Tibial nerve (tissue), 4 donors: ENCODE data around the gene FZD7. TPM values are rescaled to one million over a fixed set of nuclear protein-coding genes. Genes with fewer than 3 reads are reported as not detected.

Experiments used
- DNase-seq, 2 donors: peaks; one replicate each; pipeline ENCODE4 v3.0.0-alpha.2; 2019; ENCODE audit warnings: low spot score in 2 of 2
- H3K27ac ChIP-seq, 4 donors: fragments of 200-600 bp; sonication (generic) in 3 of 4; one replicate each; pipeline ENCODE4 v1.5.1; 2017 to 2019; ENCODE audit warnings: mild to moderate bottlenecking in 1 of 4
- H3K27me3 ChIP-seq, 2 donors: fragments of 200-600 bp; sonication (generic) in 1 of 2; one replicate each; pipeline versions ENCODE4 v1.5.1 to v1.6.0; 2017 to 2019
- H3K36me3 ChIP-seq, 3 donors: fragments of 200-600 bp; sonication (generic); one replicate each; pipeline ENCODE4 v1.5.1; 2018 to 2019
- H3K4me1 ChIP-seq, 4 donors: fragments of 200-600 bp; sonication (generic) in 3 of 4; one replicate each; pipeline ENCODE4 v1.5.1; 2017 to 2019
- H3K4me3 ChIP-seq, 4 donors: fragments of 200-600 bp; sonication (generic) in 3 of 4; one replicate each; pipeline ENCODE4 v1.5.1; 2017 to 2019; ENCODE audit warnings: mild to moderate bottlenecking in 1 of 4, moderate library complexity in 1 of 4
- H3K9me3 ChIP-seq, 4 donors: fragments of 200-600 bp; sonication (generic) in 3 of 4; one replicate each; pipeline ENCODE4 v1.5.1; 2017 to 2019
- EP300 ChIP-seq, 2 donors: sonication (generic); formaldehyde crosslinking; IDR thresholded peaks; one replicate each; pipeline ENCODE4 v1.6.1; 2017; ENCODE audit warnings: antibody characterized with exemption in 2 of 2, mild to moderate bottlenecking in 1 of 2
- POLR2A ChIP-seq, 2 donors: fragments of 450-650 bp; IDR thresholded peaks; one replicate each; pipeline ENCODE4 v1.6.1; 2017; ENCODE audit warnings: antibody characterized with exemption in 2 of 2, mild to moderate bottlenecking in 2 of 2, moderate library complexity in 2 of 2
- WGBS, 2 donors: methylation state at CpG; one replicate each; pipeline ENCODE4 v1.1.5; 2018; 5-methylcytosine and 5-hydroxymethylcytosine counted together
- total RNA-seq, 4 donors: library from RNA; depleted of rRNA; stranded (reverse); fragments of >200 nt; gene quantifications; one replicate each; pipeline ENCODE4 v1.1.0, GENCODE V29; 2016
- TF ChIP-seq, protein P1 (sequence below), 5 experiments: fragments of 200-600 bp in 3 of 5; fragments of 450-650 bp in 2 of 5; sonication (generic) in 3 of 5; IDR thresholded peaks; one replicate each; pipeline ENCODE4 v1.5.1; 2016 to 2019; ENCODE audit warnings: antibody characterized with exemption in 5 of 5, mild to moderate bottlenecking in 3 of 5, moderate library complexity in 2 of 5

The FZD7 gene
- total RNA-seq, 4 donors from 2014 or later, result 7.2 to 14.2 (median 11.1) TPM

DNA sequence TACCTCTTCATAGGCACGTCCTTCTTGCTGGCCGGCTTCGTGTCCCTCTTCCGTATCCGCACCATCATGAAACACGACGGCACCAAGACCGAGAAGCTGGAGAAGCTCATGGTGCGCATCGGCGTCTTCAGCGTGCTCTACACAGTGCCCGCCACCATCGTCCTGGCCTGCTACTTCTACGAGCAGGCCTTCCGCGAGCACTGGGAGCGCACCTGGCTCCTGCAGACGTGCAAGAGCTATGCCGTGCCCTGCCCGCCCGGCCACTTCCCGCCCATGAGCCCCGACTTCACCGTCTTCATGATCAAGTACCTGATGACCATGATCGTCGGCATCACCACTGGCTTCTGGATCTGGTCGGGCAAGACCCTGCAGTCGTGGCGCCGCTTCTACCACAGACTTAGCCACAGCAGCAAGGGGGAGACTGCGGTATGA is 2.3 kb downstream of the FZD7 start:
- H3K27me3 ChIP-seq, result peaks cover 0 to 4% of the 10 kb centered on the region in 2 donors
- peak overlapping the region in 1 of 4 donors; percentile 18 for H3K27ac ChIP-seq
- H3K4me1 ChIP-seq, result peaks cover 0 to 70% (median 21%) of the 10 kb centered on the region in 4 donors
- WGBS, 2 donors, result 75 to 77% methylated on average over 32 of the region's 32 CpGs
- peaks cover 0 to 4% (median 0%) of the 10 kb centered on the region in 3 donors for H3K36me3 ChIP-seq
- DNase-seq, result no peak
- H3K4me3 ChIP-seq, result peak overlapping the region in 3 of 4 donors; percentile 64 to 88 (median 75)
- TF ChIP-seq, protein P1, sequence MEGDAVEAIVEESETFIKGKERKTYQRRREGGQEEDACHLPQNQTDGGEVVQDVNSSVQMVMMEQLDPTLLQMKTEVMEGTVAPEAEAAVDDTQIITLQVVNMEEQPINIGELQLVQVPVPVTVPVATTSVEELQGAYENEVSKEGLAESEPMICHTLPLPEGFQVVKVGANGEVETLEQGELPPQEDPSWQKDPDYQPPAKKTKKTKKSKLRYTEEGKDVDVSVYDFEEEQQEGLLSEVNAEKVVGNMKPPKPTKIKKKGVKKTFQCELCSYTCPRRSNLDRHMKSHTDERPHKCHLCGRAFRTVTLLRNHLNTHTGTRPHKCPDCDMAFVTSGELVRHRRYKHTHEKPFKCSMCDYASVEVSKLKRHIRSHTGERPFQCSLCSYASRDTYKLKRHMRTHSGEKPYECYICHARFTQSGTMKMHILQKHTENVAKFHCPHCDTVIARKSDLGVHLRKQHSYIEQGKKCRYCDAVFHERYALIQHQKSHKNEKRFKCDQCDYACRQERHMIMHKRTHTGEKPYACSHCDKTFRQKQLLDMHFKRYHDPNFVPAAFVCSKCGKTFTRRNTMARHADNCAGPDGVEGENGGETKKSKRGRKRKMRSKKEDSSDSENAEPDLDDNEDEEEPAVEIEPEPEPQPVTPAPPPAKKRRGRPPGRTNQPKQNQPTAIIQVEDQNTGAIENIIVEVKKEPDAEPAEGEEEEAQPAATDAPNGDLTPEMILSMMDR (IDR thresholded peaks at IDR 0.05), result no peak
- TF ChIP-seq POLR2A (IDR thresholded peaks at IDR 0.05) (no peak), EP300 (IDR thresholded peaks at IDR 0.05) (no peak)
- no peaks in the 10 kb centered on the region for H3K9me3 ChIP-seq

DNA sequence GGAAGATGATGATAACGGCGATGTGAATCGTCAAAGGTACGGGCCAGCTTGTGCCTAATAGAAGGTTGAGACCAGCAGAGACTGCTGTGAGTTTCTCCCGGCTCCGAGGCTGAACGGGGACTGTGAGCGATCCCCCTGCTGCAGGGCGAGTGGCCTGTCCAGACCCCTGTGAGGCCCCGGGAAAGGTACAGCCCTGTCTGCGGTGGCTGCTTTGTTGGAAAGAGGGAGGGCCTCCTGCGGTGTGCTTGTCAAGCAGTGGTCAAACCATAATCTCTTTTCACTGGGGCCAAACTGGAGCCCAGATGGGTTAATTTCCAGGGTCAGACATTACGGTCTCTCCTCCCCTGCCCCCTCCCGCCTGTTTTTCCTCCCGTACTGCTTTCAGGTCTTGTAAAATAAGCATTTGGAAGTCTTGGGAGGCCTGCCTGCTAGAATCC is 3.0 kb downstream of the FZD7 start:
- no peaks in the 10 kb centered on the region for H3K9me3 ChIP-seq
- DNase-seq, result no peak
- H3K4me3 ChIP-seq, result peak overlapping the region; percentile 8 to 88 (median 42)
- WGBS, 2 donors, result 33 to 34% methylated on average over 15 of the region's 15 CpGs
- peak overlapping the region in 2 of 4 donors; percentile 18 to 70 for H3K27ac ChIP-seq
- H3K27me3 ChIP-seq, result peaks cover 0 to 4% of the 10 kb centered on the region in 2 donors
- no peak for TF ChIP-seq POLR2A (IDR thresholded peaks at IDR 0.05)
- TF ChIP-seq EP300 (IDR thresholded peaks at IDR 0.05), result no peak
- TF ChIP-seq, protein P1 (IDR thresholded peaks at IDR 0.05), result no peak
- H3K4me1 ChIP-seq, result peaks cover 0 to 63% (median 20%) of the 10 kb centered on the region in 4 donors
- H3K36me3 ChIP-seq, result peaks cover 0 to 4% (median 0%) of the 10 kb centered on the region in 3 donors

GRCh38 chr2:202037086-202037485 is 3.4 kb downstream of the FZD7 start:
- WGBS, 2 donors, result 30 to 37% methylated on average over 7 of the region's 7 CpGs
- Histone ChIP-seq H3K27ac (peak overlapping the region in 2 of 4 donors; percentile 18 to 70), H3K9me3 (no peaks in the 10 kb centered on the region), H3K4me3 (peak overlapping the region; percentile 8 to 88 (median 42)), H3K27me3 (peaks cover 0 to 4% of the 10 kb centered on the region in 2 donors), H3K36me3 (peaks cover 0 to 4% (median 0%) of the 10 kb centered on the region in 3 donors), H3K4me1 (peaks cover 0 to 59% (median 19%) of the 10 kb centered on the region in 4 donors)
- TF ChIP-seq POLR2A (IDR thresholded peaks at IDR 0.05) (no peak), EP300 (IDR thresholded peaks at IDR 0.05) (no peak)
- TF ChIP-seq, protein P1 (IDR thresholded peaks at IDR 0.05), result no peak
- DNase-seq, result no peak

DNA sequence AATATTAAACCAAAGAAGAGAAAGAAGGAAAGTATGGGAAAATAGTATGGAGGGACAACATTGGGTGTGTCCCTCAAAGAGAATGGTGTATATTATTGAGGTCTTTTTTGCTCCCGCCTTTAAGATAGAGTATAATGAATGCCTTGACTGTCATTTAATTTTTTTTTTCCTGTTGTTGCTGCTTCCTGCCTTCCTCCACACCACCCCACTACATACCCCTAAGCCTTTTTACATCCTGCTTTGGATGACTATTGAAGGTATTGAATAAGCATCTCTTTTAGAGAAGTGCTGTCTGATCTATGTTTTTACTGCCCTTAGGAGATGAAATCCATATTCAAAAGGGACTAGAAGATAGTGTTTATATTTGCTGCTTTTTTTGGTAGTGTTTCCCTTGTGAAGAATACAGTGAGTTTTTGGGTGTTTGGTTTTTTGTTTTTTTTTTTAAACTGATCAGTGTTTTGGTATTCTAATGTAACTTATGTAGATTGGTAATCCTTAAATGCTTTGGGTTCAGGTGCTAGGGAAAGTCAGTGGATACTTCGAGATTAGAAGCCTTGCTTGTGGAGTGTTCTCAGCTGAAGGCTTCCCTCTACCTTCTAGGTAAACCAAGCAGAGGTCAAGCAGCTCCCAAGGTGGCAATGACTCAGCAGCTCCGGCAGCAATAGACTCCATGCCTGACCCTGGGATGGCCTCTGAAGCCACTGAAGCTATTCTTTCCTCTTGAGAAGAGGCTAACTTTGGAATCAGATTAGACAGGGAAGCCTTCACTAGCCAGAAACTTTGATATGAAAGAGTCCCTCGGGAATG is 5.0 kb downstream of the FZD7 start:
- Histone ChIP-seq H3K4me3 (no peak overlapping the region), H3K27me3 (peaks cover 0 to 4% of the 10 kb centered on the region in 2 donors), H3K9me3 (no peaks in the 10 kb centered on the region), H3K27ac (peak overlapping the region in 1 of 4 donors; percentile 41), H3K36me3 (peaks cover 0 to 4% (median 0%) of the 10 kb centered on the region in 3 donors), H3K4me1 (peaks cover 0 to 53% (median 19%) of the 10 kb centered on the region in 4 donors)
- WGBS, 2 donors, result 39 to 43% methylated on average over 4 of the region's 4 CpGs
- DNase-seq, result no peak
- TF ChIP-seq, protein P1 (IDR thresholded peaks at IDR 0.05), result no peak
- TF ChIP-seq EP300 (IDR thresholded peaks at IDR 0.05) (no peak), POLR2A (IDR thresholded peaks at IDR 0.05) (no peak)
